ENCODE measurements around the gene TEN1. TPM values are rescaled to one million over a fixed set of nuclear protein-coding genes. Genes with fewer than 3 reads are reported as not detected.
A peak's percentile ranks its signal among the peaks of the same experiment; 100 is the strongest.

Gene TEN1
- total and polyA plus RNA-seq, 2 of the 13 experiments (the other 11 are each of a cell fraction or from before 2014, with no cell fraction given) = 18.0 to 21.3 TPM

DNA sequence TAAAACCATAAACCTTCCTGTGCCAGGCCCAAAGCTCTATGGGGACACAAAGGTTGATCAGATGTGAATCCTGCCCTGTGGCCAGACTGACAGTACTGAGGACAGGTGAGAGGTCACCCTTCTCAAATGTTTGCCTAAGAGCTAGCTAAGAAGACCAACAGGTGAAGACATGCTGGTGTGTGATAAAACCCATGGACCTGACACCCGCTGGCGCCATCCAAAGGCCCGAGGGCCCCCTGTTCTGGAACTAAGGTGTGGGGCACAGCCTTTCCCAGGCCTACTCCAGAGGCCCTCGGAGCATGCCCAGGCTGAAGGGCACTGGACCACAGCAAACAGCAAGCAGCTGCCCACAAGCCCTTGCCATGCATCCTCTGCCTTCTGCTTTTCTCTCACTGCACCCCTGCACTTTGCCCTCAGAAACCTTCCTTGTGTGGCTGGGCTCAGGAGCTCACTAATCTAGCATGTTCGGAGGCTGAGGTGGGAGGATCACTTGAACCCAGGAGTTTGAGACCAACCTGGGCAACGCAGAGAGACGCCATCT is 16.4 kb downstream of the TEN1 start (continued):
- TF ChIP-seq ZNF556 (CRISPR knock-in tag; IDR thresholded peaks at IDR 0.05; ENCODE audit: borderline replicate concordance) = no peak
- TF ChIP-seq, protein P1, sequence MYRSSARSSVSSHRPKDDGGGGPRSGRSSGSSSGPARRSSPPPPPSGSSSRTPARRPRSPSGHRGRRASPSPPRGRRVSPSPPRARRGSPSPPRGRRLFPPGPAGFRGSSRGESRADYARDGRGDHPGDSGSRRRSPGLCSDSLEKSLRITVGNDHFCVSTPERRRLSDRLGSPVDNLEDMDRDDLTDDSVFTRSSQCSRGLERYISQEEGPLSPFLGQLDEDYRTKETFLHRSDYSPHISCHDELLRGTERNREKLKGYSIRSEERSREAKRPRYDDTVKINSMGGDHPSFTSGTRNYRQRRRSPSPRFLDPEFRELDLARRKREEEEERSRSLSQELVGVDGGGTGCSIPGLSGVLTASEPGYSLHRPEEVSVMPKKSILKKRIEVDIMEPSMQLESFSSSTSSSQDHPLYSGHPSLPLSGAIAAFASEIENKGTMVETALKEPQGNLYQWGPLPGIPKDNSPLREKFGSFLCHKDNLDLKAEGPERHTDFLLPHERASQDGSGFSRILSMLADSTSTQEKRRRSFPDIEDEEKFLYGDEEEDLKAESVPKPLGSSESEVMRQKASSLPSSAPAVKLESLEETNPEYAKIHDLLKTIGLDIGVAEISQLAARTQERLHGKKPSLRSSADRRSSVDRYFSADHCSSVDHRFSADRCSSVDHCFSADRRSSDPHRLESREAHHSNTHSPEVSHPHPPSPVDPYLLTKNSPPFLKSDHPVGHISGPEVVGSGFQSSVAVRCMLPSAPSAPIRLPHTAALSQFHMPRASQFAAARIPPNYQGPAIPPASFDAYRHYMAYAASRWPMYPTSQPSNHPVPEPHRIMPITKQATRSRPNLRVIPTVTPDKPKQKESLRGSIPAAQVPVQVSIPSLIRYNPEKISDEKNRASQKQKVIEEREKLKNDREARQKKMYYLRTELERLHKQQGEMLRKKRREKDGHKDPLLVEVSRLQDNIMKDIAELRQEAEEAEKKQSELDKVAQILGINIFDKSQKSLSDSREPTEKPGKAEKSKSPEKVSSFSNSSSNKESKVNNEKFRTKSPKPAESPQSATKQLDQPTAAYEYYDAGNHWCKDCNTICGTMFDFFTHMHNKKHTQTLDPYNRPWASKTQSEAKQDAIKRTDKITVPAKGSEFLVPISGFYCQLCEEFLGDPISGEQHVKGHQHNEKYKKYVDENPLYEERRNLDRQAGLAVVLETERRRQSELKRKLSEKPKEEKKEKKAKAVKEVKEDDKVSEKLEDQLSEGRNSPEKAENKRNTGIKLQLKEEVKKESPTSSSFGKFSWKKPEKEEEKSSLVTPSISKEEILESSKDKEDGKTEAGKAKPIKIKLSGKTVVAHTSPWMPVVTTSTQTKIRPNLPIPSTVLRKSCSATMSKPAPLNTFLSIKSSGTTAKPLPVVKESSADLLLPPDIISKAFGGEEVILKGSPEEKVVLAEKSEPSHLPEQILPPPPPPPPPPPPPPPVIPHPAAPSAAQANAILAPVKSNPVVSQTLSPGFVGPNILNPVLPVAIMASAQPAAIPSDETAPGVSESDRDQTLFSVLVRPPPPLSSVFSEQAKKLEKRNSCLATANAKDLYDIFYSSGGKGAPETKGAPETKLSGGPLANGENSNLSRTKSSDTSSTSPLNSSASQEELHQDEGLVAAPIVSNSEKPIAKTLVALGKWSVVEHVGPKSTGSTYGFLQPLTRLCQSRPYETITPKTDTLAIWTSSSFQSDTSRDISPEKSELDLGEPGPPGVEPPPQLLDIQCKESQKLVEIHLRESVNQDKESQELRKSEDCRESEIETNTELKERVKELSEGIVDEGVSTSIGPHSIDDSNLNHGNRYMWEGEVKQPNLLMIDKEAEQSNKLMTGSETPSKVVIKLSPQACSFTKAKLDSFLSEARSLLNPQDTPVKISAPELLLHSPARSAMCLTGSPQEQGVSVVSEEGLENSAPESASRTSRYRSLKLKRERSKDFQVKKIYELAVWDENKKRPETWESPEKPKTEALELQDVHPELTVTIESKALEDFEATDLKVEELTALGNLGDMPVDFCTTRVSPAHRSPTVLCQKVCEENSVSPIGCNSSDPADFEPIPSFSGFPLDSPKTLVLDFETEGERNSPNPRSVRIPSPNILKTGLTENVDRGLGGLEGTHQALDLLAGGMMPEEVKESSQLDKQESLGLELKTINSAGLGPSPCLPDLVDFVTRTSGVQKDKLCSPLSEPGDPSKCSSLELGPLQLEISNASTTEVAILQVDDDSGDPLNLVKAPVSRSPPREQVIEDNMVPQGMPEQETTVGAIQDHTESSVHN (CRISPR knock-in tag; IDR thresholded peaks at IDR 0.05) = no peak
- TF ChIP-seq NR2F6 (IDR thresholded peaks at IDR 0.05) = peak; percentile 69
- TF ChIP-seq NR2F6 (CRISPR knock-in tag; IDR thresholded peaks at IDR 0.05) = peak; percentile 72; the same call in 1 of the 2 replicates
- TF ChIP-seq, protein P2, sequence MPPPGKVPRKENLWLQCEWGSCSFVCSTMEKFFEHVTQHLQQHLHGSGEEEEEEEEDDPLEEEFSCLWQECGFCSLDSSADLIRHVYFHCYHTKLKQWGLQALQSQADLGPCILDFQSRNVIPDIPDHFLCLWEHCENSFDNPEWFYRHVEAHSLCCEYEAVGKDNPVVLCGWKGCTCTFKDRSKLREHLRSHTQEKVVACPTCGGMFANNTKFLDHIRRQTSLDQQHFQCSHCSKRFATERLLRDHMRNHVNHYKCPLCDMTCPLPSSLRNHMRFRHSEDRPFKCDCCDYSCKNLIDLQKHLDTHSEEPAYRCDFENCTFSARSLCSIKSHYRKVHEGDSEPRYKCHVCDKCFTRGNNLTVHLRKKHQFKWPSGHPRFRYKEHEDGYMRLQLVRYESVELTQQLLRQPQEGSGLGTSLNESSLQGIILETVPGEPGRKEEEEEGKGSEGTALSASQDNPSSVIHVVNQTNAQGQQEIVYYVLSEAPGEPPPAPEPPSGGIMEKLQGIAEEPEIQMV (CRISPR knock-in tag; IDR thresholded peaks at IDR 0.05; ENCODE audit: low read depth) = 0 out of 2 replicates have a peak, but pooled peaks have one; percentile 37
- TF ChIP-seq, protein P3, sequence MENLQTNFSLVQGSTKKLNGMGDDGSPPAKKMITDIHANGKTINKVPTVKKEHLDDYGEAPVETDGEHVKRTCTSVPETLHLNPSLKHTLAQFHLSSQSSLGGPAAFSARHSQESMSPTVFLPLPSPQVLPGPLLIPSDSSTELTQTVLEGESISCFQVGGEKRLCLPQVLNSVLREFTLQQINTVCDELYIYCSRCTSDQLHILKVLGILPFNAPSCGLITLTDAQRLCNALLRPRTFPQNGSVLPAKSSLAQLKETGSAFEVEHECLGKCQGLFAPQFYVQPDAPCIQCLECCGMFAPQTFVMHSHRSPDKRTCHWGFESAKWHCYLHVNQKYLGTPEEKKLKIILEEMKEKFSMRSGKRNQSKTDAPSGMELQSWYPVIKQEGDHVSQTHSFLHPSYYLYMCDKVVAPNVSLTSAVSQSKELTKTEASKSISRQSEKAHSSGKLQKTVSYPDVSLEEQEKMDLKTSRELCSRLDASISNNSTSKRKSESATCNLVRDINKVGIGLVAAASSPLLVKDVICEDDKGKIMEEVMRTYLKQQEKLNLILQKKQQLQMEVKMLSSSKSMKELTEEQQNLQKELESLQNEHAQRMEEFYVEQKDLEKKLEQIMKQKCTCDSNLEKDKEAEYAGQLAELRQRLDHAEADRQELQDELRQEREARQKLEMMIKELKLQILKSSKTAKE (CRISPR knock-in tag; IDR thresholded peaks at IDR 0.05; ENCODE audit: borderline replicate concordance) = no peak
- no peak for TF ChIP-seq ZFP41 (CRISPR knock-in tag; IDR thresholded peaks at IDR 0.05; ENCODE audit: borderline replicate concordance)
- TF ChIP-seq FOXA1 (IDR thresholded peaks at IDR 0.05) = no peak
- no peak for TF ChIP-seq FOXA1 (CRISPR knock-in tag; IDR thresholded peaks at IDR 0.05)
- TF ChIP-seq ZNF713 (CRISPR knock-in tag; IDR thresholded peaks at IDR 0.05) = no peak
- no peak for TF ChIP-seq SIX4 (CRISPR knock-in tag; IDR thresholded peaks at IDR 0.05)
- TF ChIP-seq, protein P4, sequence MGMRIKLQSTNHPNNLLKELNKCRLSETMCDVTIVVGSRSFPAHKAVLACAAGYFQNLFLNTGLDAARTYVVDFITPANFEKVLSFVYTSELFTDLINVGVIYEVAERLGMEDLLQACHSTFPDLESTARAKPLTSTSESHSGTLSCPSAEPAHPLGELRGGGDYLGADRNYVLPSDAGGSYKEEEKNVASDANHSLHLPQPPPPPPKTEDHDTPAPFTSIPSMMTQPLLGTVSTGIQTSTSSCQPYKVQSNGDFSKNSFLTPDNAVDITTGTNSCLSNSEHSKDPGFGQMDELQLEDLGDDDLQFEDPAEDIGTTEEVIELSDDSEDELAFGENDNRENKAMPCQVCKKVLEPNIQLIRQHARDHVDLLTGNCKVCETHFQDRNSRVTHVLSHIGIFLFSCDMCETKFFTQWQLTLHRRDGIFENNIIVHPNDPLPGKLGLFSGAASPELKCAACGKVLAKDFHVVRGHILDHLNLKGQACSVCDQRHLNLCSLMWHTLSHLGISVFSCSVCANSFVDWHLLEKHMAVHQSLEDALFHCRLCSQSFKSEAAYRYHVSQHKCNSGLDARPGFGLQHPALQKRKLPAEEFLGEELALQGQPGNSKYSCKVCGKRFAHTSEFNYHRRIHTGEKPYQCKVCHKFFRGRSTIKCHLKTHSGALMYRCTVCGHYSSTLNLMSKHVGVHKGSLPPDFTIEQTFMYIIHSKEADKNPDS (CRISPR knock-in tag; IDR thresholded peaks at IDR 0.05) = no peak
- TF ChIP-seq ZKSCAN1 (IDR thresholded peaks at IDR 0.05; ENCODE audit: low read length) = no peak
- TF ChIP-seq ATF7 (IDR thresholded peaks at IDR 0.05) = no peak
- 0 out of 2 replicates have a peak, but pooled peaks have one; percentile 18 for TF ChIP-seq ATF7 (CRISPR knock-in tag; IDR thresholded peaks at IDR 0.05)
- TF ChIP-seq MLLT10 (CRISPR knock-in tag; IDR thresholded peaks at IDR 0.05) = no peak
- TF ChIP-seq ZNF451 (CRISPR knock-in tag; IDR thresholded peaks at IDR 0.05) = no peak

All from HepG2 (cell line).